ENCODE results near the gene DCTN2. TPM values are rescaled to one million over a fixed set of nuclear protein-coding genes. Genes with fewer than 3 reads are reported as not detected.

DCTN2 gene
- total RNA-seq, 1 donor from 2014 or later, result 103 TPM

DNA sequence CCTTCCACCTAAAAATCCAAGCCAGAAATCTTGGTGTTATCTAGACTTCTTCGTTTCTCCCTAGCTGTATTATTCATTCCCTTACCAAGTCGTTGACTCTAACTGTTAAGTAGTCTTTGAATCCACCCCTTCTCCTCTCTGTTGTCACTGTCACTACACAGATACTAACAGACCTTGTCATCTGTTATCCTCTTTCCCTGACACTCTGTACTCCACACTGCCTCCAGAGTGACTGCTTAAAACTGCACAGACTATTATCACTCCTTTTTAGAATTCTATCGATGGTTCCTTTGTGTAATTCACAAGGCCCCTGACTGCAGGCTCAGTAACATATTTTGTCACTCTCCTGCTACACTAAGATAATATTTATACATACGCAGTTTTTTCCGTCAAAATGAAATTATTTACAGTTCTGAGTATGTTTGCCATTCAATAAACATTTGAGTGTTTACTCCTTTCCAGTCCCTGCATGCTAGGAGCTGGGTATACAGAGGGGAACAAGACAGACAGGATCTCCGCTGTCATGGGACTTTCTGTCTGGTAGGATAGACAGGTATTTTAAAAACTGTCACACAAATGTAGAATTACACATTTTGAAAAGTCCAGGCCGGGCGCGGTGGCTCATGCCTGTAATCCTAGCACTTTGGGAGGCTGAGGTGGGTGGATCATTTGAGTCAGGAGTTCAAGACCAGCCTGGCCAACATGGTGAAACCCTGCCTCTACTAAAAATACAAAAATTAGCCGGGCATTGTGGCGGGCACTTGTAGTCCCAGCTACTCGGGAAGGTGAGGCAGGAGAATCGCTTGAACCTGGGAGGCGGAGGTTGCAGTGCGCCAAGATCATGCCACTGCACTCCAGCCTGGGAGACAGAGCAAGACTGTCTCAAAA is 55.4 kb downstream of the DCTN2 start:
- H3K36me3 Mint-ChIP-seq, result peaks cover 24% of the 10 kb centered on the region
- no peaks in the 10 kb centered on the region for H3K9me3 Mint-ChIP-seq
- TF ChIP-seq CTCF (IDR thresholded peaks at IDR 0.05; ENCODE audit: unreplicated experiment), result no peak
- H3K27ac Mint-ChIP-seq, result no peak overlapping the region
- peaks cover 14% of the 10 kb centered on the region for H3K4me1 Mint-ChIP-seq
- no peak for DNase-seq (ENCODE audit: low spot score in 2 of 2, unreplicated experiment in 2 of 2)
- H3K4me3 Mint-ChIP-seq, result no peak overlapping the region
- H3K27me3 Mint-ChIP-seq (ENCODE audit: low read depth), result no peaks in the 10 kb centered on the region

DNA sequence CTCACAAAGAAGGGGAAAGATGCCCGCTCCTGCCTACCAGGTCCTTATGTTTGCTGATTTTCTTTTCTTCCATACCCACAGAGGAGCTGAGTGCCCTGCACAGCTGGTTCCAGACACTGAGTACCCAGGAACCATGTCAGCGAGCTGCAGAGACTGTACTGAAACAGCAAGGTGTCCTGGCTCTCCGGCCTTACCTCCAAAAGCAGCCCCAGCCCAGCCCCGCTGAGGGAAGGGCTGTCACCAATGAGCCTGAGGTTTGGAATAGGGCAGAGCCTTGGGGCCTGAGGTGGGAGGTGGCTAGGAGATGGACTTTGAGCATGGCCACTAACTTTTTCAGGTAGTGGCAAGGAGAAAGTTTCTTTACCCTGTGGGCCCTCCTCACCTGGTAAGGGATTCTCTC is 56.9 kb downstream of the DCTN2 start:
- no peak overlapping the region for H3K27ac Mint-ChIP-seq

GRCh38 chr12:57489157-57489641 is 57.8 kb downstream of the DCTN2 start:
- Mint-ChIP-seq H3K36me3 (peaks cover 16% of the 10 kb centered on the region), H3K27ac (peak overlapping the region; percentile 95), H3K9me3 (no peaks in the 10 kb centered on the region), H3K4me1 (peaks cover 14% of the 10 kb centered on the region), H3K4me3 (peak overlapping the region; percentile 95), H3K27me3 (ENCODE audit: low read depth) (no peaks in the 10 kb centered on the region)
- DNase-seq (ENCODE audit: low spot score in 2 of 2, unreplicated experiment in 2 of 2), result no peak
- no peak for TF ChIP-seq CTCF (IDR thresholded peaks at IDR 0.05; ENCODE audit: unreplicated experiment)

More for the DNA sequence above, 56.9 kb downstream of the DCTN2 start:
- H3K27me3 Mint-ChIP-seq (ENCODE audit: low read depth), result no peaks in the 10 kb centered on the region
- no peaks in the 10 kb centered on the region for H3K9me3 Mint-ChIP-seq
- H3K4me3 Mint-ChIP-seq, result no peak overlapping the region
- no peak for DNase-seq (ENCODE audit: low spot score in 2 of 2, unreplicated experiment in 2 of 2)
- peaks cover 19% of the 10 kb centered on the region for H3K36me3 Mint-ChIP-seq
- H3K4me1 Mint-ChIP-seq, result peaks cover 14% of the 10 kb centered on the region
- TF ChIP-seq CTCF (IDR thresholded peaks at IDR 0.05; ENCODE audit: unreplicated experiment), result no peak

DNA sequence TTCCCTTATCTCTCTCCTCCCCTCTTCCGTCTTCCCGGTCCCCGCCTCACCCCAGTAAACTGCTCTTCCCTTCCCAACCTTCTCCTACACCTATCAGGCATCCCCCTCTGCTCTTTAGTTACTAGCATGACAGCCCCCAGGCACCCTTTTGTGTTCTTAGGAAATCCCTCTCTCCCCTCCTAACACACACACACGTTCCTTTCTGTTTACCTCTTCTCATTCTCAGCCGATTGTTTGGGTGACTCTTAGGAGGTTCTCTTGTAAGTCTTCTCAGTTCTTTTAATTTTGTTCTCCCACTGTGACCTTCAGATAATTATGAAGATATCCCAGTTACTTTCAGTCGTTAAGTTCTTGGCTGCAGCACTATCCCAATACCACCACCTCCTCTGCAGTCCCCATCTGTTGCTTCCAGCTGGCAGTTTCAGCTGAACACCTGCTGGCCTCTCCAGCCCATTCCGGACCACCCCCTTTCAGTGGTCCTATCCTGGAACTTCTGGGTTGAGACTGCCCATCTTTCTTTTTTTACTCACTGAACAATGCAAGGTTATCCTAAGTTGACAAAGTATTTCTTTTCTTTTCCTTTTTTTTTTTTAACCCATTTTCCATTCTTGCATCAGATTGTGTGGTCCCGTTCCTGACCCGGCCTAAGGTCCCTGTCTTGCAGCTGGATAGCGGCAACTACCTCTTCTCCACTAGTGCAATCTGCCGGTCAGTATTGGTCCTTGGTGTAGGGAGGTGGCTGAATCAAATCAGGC is 58.4 kb downstream of the DCTN2 start:
- Mint-ChIP-seq H3K36me3 (peaks cover 16% of the 10 kb centered on the region), H3K27me3 (ENCODE audit: low read depth) (no peaks in the 10 kb centered on the region), H3K4me3 (peak overlapping the region; percentile 95), H3K4me1 (peaks cover 14% of the 10 kb centered on the region), H3K27ac (peak overlapping the region; percentile 95), H3K9me3 (no peaks in the 10 kb centered on the region)
- no peak for TF ChIP-seq CTCF (IDR thresholded peaks at IDR 0.05; ENCODE audit: unreplicated experiment)
- no peak for DNase-seq (ENCODE audit: low spot score in 2 of 2, unreplicated experiment in 2 of 2)

- H3K36me3 Mint-ChIP-seq, result peaks cover 13% of the 10 kb centered on the region
- no peaks in the 10 kb centered on the region for H3K27me3 Mint-ChIP-seq (ENCODE audit: low read depth)
These were observed 59.2 kb downstream of the DCTN2 start, which contains the start of gene MARS1 for GRCh38 chr12:57487597-57488401. TSS of gene MARS1 (plus strand) at chr12:57488068. CDS start at chr12:57488091, 23 bp downstream.

More at GRCh38 chr12:57487597-57488401, 59.2 kb downstream of the DCTN2 start, which contains the start of gene MARS1:
- TF ChIP-seq CTCF (IDR thresholded peaks at IDR 0.05; ENCODE audit: unreplicated experiment), result no peak
- Mint-ChIP-seq H3K4me3 (peak within 1 kb of the TSS; percentile 95), H3K27ac (peak within 1 kb of the TSS; percentile 95), H3K9me3 (no peaks in the 10 kb centered on the region), H3K4me1 (peaks cover 21% of the 10 kb centered on the region)
- DNase-seq (ENCODE audit: low spot score in 2 of 2, unreplicated experiment in 2 of 2), result peak; percentile 73 to 82

Data from mesothelial cell of epicardium (in vitro differentiated cells).